Measurements from ENCODE around the gene PRKCE. TPM values are rescaled to one million over a fixed set of nuclear protein-coding genes. Genes with fewer than 3 reads are reported as not detected.

Gene PRKCE
- total RNA-seq, 1 experiment from 2014 or later: 17.7 TPM

GRCh38 chr2:45859682-45860081 lies 208.2 kb downstream of the PRKCE start:
- peaks cover 17% of the 10 kb centered on the region for H3K4me1 Mint-ChIP-seq (ENCODE audit: low read depth, unreplicated experiment)
- no peaks in the 10 kb centered on the region for H3K9me3 Mint-ChIP-seq (ENCODE audit: low read depth, unreplicated experiment)
- BruUV-seq (replicated peaks): no TSS peak
- intact Hi-C loops (cut with micrococcal nuclease; ENCODE audit: unreplicated experiment): no loop called here
- H3K4me3 Mint-ChIP-seq (ENCODE audit: low read depth, unreplicated experiment): no peak overlapping the region
- H3K27me3 Mint-ChIP-seq (ENCODE audit: unreplicated experiment): no peaks in the 10 kb centered on the region
- H3K27ac Mint-ChIP-seq (ENCODE audit: unreplicated experiment): no peak overlapping the region
- CTCF ChIA-PET: interaction anchor here (0.6 kb wide), 1 partner anchor 1860 kb away, joined by 3 read pairs; no protein-coding TSS in a partner anchor
- DNase-seq: no peak
- H3K36me3 Mint-ChIP-seq (ENCODE audit: insufficient read depth, unreplicated experiment): no peaks in the 10 kb centered on the region
- TF ChIP-seq, protein P1, sequence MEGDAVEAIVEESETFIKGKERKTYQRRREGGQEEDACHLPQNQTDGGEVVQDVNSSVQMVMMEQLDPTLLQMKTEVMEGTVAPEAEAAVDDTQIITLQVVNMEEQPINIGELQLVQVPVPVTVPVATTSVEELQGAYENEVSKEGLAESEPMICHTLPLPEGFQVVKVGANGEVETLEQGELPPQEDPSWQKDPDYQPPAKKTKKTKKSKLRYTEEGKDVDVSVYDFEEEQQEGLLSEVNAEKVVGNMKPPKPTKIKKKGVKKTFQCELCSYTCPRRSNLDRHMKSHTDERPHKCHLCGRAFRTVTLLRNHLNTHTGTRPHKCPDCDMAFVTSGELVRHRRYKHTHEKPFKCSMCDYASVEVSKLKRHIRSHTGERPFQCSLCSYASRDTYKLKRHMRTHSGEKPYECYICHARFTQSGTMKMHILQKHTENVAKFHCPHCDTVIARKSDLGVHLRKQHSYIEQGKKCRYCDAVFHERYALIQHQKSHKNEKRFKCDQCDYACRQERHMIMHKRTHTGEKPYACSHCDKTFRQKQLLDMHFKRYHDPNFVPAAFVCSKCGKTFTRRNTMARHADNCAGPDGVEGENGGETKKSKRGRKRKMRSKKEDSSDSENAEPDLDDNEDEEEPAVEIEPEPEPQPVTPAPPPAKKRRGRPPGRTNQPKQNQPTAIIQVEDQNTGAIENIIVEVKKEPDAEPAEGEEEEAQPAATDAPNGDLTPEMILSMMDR (IDR thresholded peaks at IDR 0.05; ENCODE audit: unreplicated experiment): no peak

DNA sequence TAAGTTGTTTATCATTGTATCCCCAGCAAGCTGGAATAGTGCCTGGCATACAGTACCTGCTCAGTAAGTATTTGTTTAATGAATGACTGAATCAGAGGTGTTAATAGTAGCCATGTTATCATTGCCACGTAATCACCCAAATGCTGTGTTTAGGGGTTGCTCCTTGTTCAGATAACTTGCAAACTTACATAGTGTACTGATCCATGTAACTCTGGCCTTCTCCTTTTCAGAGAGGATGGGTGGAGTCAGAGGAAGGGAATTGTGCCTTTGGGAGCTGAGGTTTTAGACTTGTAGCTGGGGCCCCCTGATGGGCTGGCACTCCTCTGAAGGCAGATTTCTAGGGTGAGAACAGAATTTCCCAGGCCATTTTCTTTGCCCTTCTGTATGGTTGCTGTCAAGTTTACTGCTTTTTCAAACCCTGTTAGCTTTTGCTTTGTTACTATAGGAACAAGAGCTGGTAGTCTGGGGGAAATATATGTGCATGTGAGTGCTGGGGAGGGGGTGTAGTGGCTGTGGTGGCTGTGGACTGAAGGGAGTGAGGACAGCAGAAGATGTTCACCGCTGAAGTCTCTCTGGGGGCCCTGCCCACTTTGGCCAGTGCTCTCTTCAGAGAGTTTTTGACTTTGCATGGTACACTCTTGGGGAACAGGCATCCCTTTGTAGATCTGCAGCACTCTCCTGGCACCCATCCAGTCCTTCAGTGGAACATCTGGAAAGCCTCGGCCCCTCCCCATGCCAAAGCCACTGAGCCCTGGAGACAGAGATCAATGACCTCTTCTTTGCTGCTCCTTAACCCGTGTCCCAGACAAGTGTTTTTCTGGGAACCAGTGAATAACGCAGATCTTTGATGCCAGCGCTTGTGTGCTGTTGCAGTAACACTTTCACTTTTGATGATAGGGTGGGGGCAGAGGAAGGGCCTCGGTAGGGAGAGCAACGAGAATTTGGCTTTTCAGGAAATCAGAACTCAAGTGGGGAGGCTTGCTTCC lies 209.0 kb downstream of the PRKCE start:
- Mint-ChIP-seq H3K27me3 (ENCODE audit: unreplicated experiment) (no peaks in the 10 kb centered on the region), H3K4me3 (ENCODE audit: low read depth, unreplicated experiment) (no peak overlapping the region), H3K9me3 (ENCODE audit: low read depth, unreplicated experiment) (no peaks in the 10 kb centered on the region), H3K4me1 (ENCODE audit: low read depth, unreplicated experiment) (peaks cover 17% of the 10 kb centered on the region), H3K36me3 (ENCODE audit: insufficient read depth, unreplicated experiment) (no peaks in the 10 kb centered on the region), H3K27ac (ENCODE audit: unreplicated experiment) (no peak overlapping the region)
- intact Hi-C loops (cut with micrococcal nuclease; ENCODE audit: unreplicated experiment): no loop called here
- CTCF ChIA-PET: no interaction called here
- DNase-seq: no peak
- no TSS peak for BruUV-seq (replicated peaks)
- TF ChIP-seq, protein P1 (IDR thresholded peaks at IDR 0.05; ENCODE audit: unreplicated experiment): no peak

DNA sequence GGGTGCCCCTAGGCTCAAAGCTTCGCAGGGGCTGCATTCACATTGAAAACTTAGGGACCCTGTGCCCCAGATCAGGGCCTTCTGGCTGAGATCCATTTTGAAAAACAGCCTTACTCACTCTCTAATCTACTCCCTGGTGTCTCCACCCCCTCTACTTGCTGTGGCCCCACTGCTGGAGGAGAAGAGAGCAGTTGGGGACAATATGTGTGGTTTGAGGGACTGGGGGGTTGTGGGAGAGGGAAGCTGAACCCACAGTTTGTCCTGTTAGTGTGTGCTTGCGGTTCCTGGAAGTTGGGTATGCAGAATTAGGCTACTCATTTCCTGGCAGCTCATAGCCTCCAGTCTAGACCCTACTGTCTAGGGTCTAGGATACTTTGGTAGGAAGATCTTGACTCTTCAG lies 211.4 kb downstream of the PRKCE start:
- Mint-ChIP-seq H3K27ac (ENCODE audit: unreplicated experiment) (no peak overlapping the region), H3K4me1 (ENCODE audit: low read depth, unreplicated experiment) (peaks cover 17% of the 10 kb centered on the region), H3K4me3 (ENCODE audit: low read depth, unreplicated experiment) (no peak overlapping the region), H3K9me3 (ENCODE audit: low read depth, unreplicated experiment) (no peaks in the 10 kb centered on the region), H3K36me3 (ENCODE audit: insufficient read depth, unreplicated experiment) (no peaks in the 10 kb centered on the region), H3K27me3 (ENCODE audit: unreplicated experiment) (no peaks in the 10 kb centered on the region)
- BruUV-seq (replicated peaks): no TSS peak
- TF ChIP-seq, protein P1 (IDR thresholded peaks at IDR 0.05; ENCODE audit: unreplicated experiment): no peak
- CTCF ChIA-PET: no interaction called here
- DNase-seq: no peak
- intact Hi-C loops (cut with micrococcal nuclease; ENCODE audit: unreplicated experiment): no loop called here

DNA sequence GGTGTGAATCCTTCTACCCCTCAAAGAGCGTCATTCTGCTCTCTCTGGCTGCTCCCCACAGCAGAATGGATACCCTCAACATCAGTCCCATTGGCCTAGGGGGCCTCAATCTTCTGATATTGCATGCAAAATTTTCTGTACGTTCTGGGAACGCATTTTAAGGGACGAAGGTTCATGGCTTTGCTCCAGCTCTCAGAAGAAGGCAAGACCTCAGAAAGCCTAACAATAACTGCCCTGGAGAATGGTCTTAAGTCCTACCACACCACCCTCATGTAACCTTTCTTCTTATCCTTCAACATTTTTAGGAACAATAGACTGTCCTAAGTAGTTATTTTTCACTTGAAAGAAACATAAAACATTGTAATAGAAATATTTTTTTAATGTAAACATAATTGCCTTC lies 212.6 kb downstream of the PRKCE start:
- TF ChIP-seq, protein P1 (IDR thresholded peaks at IDR 0.05; ENCODE audit: unreplicated experiment): no peak
- no TSS peak for BruUV-seq (replicated peaks)
- H3K9me3 Mint-ChIP-seq (ENCODE audit: low read depth, unreplicated experiment): no peaks in the 10 kb centered on the region
- CTCF ChIA-PET: no interaction called here
- H3K27ac Mint-ChIP-seq (ENCODE audit: unreplicated experiment): no peak overlapping the region
- H3K4me1 Mint-ChIP-seq (ENCODE audit: low read depth, unreplicated experiment): peaks cover 17% of the 10 kb centered on the region
- no peaks in the 10 kb centered on the region for H3K36me3 Mint-ChIP-seq (ENCODE audit: insufficient read depth, unreplicated experiment)
- intact Hi-C loops (cut with micrococcal nuclease; ENCODE audit: unreplicated experiment): no loop called here
- DNase-seq: no peak
- no peak overlapping the region for H3K4me3 Mint-ChIP-seq (ENCODE audit: low read depth, unreplicated experiment)
- H3K27me3 Mint-ChIP-seq (ENCODE audit: unreplicated experiment): no peaks in the 10 kb centered on the region

All from Calu3 (cell line).